Activated naive CD4-positive, alpha-beta T cell treated with anti-CD3 and anti-CD28 coated beads for 36 hours (primary cell): ENCODE measurements around the gene SCAMP2. TPM values are rescaled to one million over a fixed set of nuclear protein-coding genes. Genes with fewer than 3 reads are reported as not detected.
"Not testable (repeated sequence)": the region's sequence is repeated elsewhere in the genome, so short reads cannot be mapped to it uniquely, and the experiment has no call there.

Source experiments
- CTCF ChIA-PET: fragments of 350-600 bp; sonication (Branson Sonifier 250); formaldehyde crosslinking; loops from one replicate; lab custom pipeline; 2021; ENCODE audit warnings: antibody characterized with exemption; lab: Charles Lee
- DNase-seq: peaks from one replicate; pipeline ENCODE4 v3.0.0-alpha.2; 2020
- H3K27ac Mint-ChIP-seq: one replicate; pipeline ENCODE4 v1.8.0; 2021; ENCODE audit warnings: mild to moderate bottlenecking, mixed read lengths
- H3K27me3 Mint-ChIP-seq: one replicate; pipeline ENCODE4 v1.8.0; 2021; ENCODE audit warnings: low read depth, mixed read lengths
- H3K36me3 Mint-ChIP-seq: one replicate; pipeline ENCODE4 v1.8.0; 2021; ENCODE audit warnings: low read depth, mixed read lengths
- H3K4me1 Mint-ChIP-seq: one replicate; pipeline ENCODE4 v1.8.0; 2021; ENCODE audit warnings: low read depth, mixed read lengths
- H3K4me3 Mint-ChIP-seq: one replicate; pipeline ENCODE4 v1.8.0; 2021; ENCODE audit warnings: mild to moderate bottlenecking, moderate library complexity, mixed read lengths
- H3K9me3 Mint-ChIP-seq: one replicate; pipeline ENCODE4 v1.8.0; 2021; ENCODE audit warnings: mixed read lengths
- intact Hi-C: fragments of 100-400 bp; cut with micrococcal nuclease; formaldehyde crosslinking; loops from one replicate; pipeline ENCODE4 v1.15.1; 2023
- total RNA-seq, 2 experiments: library from RNA; stranded (reverse); gene quantifications; one replicate each; pipeline ENCODE4 v1.2.3, GENCODE V29; 2021

The SCAMP2 gene
- total RNA-seq, 2 experiments from 2014 or later = 60.6 TPM

DNA sequence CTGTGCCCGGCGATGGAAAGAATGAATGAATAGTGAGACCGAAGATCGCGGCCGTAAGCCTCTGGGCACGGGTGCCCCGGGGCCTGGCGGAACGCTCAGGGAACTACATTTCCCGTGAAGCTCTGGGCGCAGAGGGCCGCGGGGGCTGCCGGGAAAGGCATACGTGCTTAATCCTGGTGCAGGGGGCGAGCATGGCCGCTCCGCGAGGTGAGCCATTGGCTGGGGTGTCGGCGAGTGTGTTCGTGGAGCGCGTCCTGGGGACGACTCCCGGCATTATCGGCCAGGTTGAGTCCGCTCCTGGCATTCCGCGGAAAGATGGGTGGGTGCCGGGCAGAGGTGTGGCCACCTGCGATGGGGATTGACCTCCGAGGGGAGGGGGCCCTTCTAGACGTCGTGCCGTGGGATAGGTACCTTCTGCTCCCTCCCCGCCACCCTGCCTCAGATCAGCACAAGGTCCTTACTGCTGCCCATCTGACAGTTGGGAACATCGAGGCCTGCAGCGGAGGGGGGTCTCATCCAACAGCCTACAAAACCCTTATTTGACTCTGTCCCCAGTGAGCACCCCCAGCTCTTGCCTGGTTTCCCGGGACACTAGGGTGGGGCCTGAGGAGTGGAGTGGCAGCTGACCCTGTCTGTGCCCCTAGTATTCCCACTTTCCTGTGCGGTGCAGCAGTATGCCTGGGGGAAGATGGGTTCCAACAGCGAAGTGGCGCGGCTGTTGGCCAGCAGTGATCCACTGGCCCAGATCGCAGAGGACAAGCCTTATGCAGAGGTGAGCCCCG is 16.9 kb upstream of the SCAMP2 start, which contains the start of gene MPI:
Gene MPI (plus strand): TSS at position 160 of the 782 bp plus-strand sequence. CDS start 32 bp downstream, at position 192.
- no peaks in the 10 kb centered on the region for H3K9me3 Mint-ChIP-seq
- CTCF ChIA-PET = interaction anchor here (2.2 to 2.3 kb wide), 2 partner anchors 11 to 16 kb away, joined by 7 to 22 read pairs; partner anchors contain the start of gene FAM219B
- peak; percentile 93 for DNase-seq
- peaks cover 26% of the 10 kb centered on the region for H3K36me3 Mint-ChIP-seq
- intact Hi-C loops = loop anchor here (1.0 to 2.0 kb wide), 4 partner anchors 17 to 48 kb away; partner anchors contain the start of genes COX5A, FAM219B, SCAMP2 and ULK3
- H3K4me1 Mint-ChIP-seq = peaks cover 43% of the 10 kb centered on the region
- H3K4me3 Mint-ChIP-seq = peak within 1 kb of the TSS; percentile 94
- peak within 1 kb of the TSS; percentile 92 for H3K27ac Mint-ChIP-seq
- H3K27me3 Mint-ChIP-seq = no peaks in the 10 kb centered on the region

- Mint-ChIP-seq H3K27ac (peak overlapping the region; percentile 92), H3K27me3 (no peaks in the 10 kb centered on the region), H3K4me1 (peaks cover 43% of the 10 kb centered on the region), H3K4me3 (peak overlapping the region; percentile 94), H3K9me3 (no peaks in the 10 kb centered on the region), H3K36me3 (peaks cover 26% of the 10 kb centered on the region)
- DNase-seq = peak; percentile 45
- intact Hi-C loops = loop anchor here (1.0 kb wide), 2 partner anchors 16 to 49 kb away; partner anchors contain the start of genes COX5A and SCAMP2
- CTCF ChIA-PET = interaction anchor here (2.2 to 2.3 kb wide), 2 partner anchors 12 to 17 kb away, joined by 7 to 22 read pairs; partner anchors contain the start of gene FAM219B
Measured at GRCh38 chr15:74889390-74889882, 16.3 kb upstream of the SCAMP2 start.

- DNase-seq = no peak
- peak overlapping the region; percentile 92 for H3K27ac Mint-ChIP-seq
- peak overlapping the region; percentile 94 for H3K4me3 Mint-ChIP-seq
- H3K36me3 Mint-ChIP-seq = peaks cover 24% of the 10 kb centered on the region
- H3K4me1 Mint-ChIP-seq = peaks cover 41% of the 10 kb centered on the region
- H3K9me3 Mint-ChIP-seq = no peaks in the 10 kb centered on the region
- CTCF ChIA-PET = interaction anchor here (2.2 to 2.3 kb wide), 2 partner anchors 13 to 18 kb away, joined by 7 to 22 read pairs; partner anchors contain the start of gene FAM219B
- H3K27me3 Mint-ChIP-seq = no peaks in the 10 kb centered on the region
- intact Hi-C loops = loop anchor here (1.0 kb wide), 2 partner anchors 15 to 50 kb away; partner anchors contain the start of genes COX5A and SCAMP2
Measured at GRCh38 chr15:74888716-74889115, 15.6 kb upstream of the SCAMP2 start.

DNA sequence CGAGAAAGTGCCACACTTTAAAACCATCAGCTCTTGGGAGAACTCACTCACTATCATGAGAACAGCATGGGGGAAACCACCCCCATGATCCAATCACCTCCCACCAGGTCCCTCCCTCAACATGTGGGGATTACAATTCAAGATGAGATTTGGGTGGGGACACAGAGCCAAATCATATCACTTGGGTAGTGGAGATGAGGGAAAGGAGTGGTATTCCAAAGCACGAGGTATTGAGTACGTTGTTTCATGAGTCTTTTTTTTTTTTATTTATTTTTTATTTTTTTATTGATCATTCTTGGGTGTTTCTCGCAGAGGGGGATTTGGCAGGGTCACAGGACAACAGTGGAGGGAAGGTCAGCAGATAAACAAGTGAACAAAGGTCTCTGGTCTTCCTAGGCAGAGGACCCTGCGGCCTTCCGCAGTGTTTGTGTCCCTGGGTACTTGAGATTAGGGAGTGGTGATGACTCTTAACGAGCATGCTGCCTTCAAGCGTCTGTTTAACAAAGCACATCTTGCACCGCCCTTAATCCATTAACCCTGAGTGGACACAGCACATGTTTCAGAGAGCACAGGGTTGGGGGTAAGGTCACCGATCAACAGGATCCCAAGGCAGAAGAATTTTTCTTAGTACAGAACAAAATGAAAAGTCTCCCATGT is 14.5 kb upstream of the SCAMP2 start:
- CTCF ChIA-PET = interaction anchor here (0.7 to 2.3 kb wide), 3 partner anchors 14 to 52 kb away, joined by 3 to 22 read pairs (median 4); no protein-coding TSS in a partner anchor
- H3K27ac Mint-ChIP-seq, H3K27me3 Mint-ChIP-seq, DNase-seq, H3K4me3 Mint-ChIP-seq, H3K9me3 Mint-ChIP-seq, intact Hi-C loops: not testable (repeated sequence)
- peaks cover 15% of the 10 kb centered on the region for H3K36me3 Mint-ChIP-seq
- peaks cover 30% of the 10 kb centered on the region for H3K4me1 Mint-ChIP-seq

- CTCF ChIA-PET = interaction anchor here (0.6 to 1.8 kb wide), 3 partner anchors 17 to 251 kb away, joined by 3 to 11 read pairs (median 6); no protein-coding TSS in a partner anchor
- H3K27me3 Mint-ChIP-seq = no peaks in the 10 kb centered on the region
- DNase-seq = no peak
- intact Hi-C loops = no loop called here
- H3K9me3 Mint-ChIP-seq = peaks cover 3% of the 10 kb centered on the region
- peaks cover 11% of the 10 kb centered on the region for H3K4me1 Mint-ChIP-seq
- H3K27ac Mint-ChIP-seq = no peak overlapping the region
- no peak overlapping the region for H3K4me3 Mint-ChIP-seq
- H3K36me3 Mint-ChIP-seq = peaks cover 2% of the 10 kb centered on the region
Measured at GRCh38 chr15:74885461-74885860, 12.3 kb upstream of the SCAMP2 start.

DNA sequence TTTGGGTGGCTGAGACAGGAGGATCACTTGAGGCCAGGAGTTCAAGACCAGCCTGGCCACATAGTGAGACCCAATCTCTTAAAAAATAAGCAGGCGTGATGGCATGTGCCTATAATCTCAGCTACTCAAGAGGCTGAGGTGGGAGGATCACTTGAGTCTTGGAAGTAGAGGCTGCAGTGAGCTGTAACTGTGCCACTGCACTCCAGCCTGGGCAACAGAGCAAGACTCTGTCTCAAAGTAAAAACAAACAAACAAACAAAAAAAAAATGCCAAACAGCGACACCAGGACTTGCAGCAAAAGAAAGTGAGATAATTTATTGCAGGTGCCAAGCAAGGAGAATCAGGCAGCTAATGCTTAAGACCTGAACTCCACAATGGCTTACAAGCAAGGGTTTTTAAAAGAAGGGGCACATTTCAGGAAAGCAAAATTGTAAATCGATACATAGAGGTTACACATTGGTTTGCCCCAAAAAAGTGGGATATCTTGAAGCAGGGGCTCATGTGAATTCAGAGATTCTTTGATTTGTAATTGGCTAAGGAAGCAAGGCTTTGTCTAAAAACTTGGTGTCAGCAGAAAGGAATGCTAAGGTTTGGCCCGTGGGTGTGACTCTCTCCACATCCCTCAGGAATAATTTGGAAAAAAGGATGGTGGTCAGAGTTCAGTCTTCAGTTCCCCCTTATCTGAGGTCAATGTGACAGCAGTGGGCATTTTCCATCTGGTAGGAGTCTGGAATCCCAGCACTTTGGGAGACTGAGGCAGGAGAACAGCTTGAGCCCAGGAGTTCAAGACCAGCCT is 11.5 kb upstream of the SCAMP2 start:
- DNase-seq = no peak
- peaks cover 3% of the 10 kb centered on the region for H3K9me3 Mint-ChIP-seq
- no peak overlapping the region for H3K27ac Mint-ChIP-seq
- CTCF ChIA-PET = interaction anchor here (1.8 kb wide), 1 partner anchor 17 kb away, joined by 11 read pairs; no protein-coding TSS in a partner anchor
- no peaks in the 10 kb centered on the region for H3K27me3 Mint-ChIP-seq
- intact Hi-C loops = no loop called here
- H3K4me3 Mint-ChIP-seq = no peak overlapping the region
- no peaks in the 10 kb centered on the region for H3K36me3 Mint-ChIP-seq
- peaks cover 9% of the 10 kb centered on the region for H3K4me1 Mint-ChIP-seq

DNA sequence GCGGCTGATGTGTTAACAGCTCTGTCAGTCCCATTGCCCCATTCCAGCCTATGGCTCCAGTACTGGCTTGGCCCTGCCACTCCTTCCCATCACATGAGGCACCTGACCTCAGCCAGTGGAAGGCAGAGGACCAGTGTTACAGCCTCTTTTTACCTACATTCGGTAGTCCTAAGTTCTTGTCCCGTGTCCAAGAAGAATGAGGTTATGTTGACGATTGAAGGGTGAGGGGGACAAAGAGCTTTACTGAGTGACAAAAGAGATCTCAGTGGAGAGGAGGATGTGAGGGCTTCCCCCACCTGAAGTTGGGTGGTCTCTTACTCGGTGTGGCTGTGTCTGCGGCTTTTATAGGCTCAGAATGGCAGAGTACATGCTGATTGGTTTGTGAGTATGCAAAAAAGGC is 9.4 kb upstream of the SCAMP2 start:
- CTCF ChIA-PET = interaction anchor here (1.2 to 5.4 kb wide), 3 partner anchors 12 to 25 kb away, joined by 3 to 27 read pairs (median 7); no protein-coding TSS in a partner anchor

GRCh38 chr15:74878273-74878672 is 5.1 kb upstream of the SCAMP2 start:
- intact Hi-C loops = loop anchor here (10.0 kb wide), 1 partner anchor 327 kb away; the partner anchor contains the start of gene C15orf39
- H3K36me3 Mint-ChIP-seq = no peaks in the 10 kb centered on the region
- CTCF ChIA-PET = no interaction called here

More for the DNA sequence above, 9.4 kb upstream of the SCAMP2 start:
- Mint-ChIP-seq H3K27me3 (no peaks in the 10 kb centered on the region), H3K4me3 (no peak overlapping the region), H3K27ac (no peak overlapping the region), H3K9me3 (peaks cover 3% of the 10 kb centered on the region), H3K36me3 (no peaks in the 10 kb centered on the region), H3K4me1 (peaks cover 1% of the 10 kb centered on the region)
- no peak for DNase-seq
- intact Hi-C loops = no loop called here

DNA sequence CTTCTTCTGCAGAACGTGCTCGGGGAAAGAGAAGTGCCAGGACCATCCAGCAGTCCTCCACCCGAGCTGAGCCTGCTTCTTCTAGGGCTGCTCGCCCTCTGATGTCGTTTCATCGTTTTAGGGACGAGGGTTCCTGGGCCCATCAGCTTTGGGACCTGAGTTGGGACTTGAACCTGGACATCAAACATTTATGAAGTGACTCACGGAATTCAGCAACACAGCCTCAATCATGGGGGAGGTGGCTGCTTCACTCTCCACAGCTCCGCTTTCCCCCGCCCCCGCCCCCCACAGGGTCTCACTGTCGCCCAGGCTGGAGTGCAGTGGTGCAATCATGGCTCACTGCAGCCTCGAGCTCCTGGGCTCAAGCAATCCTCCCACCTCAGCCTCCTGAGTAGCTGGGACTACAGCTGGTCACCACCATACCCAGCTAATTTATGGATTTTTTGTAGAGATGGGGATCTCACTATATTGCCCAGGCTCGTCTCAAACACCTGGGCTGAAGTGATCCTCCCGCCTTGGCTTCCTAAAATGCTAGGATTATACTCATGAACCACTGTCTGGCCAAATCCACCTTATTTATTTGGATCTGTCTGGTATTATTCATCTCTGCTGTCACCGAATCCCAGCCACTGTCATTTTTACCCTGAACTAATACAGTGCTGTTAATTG is 725 bp upstream of the SCAMP2 start:
- peak; percentile 29 for DNase-seq
- H3K4me1 Mint-ChIP-seq = peaks cover 36% of the 10 kb centered on the region
- CTCF ChIA-PET = interaction anchor here (0.7 to 5.3 kb wide), 4 partner anchors 9 to 104 kb away, joined by 4 to 23 read pairs (median 5); no protein-coding TSS in a partner anchor
- no peaks in the 10 kb centered on the region for H3K27me3 Mint-ChIP-seq
- no peaks in the 10 kb centered on the region for H3K9me3 Mint-ChIP-seq
- peak overlapping the region; percentile 71 for H3K27ac Mint-ChIP-seq
- H3K36me3 Mint-ChIP-seq = peaks cover 7% of the 10 kb centered on the region
- intact Hi-C loops = loop anchor here (1.0 to 10.0 kb wide), 6 partner anchors 15 to 578 kb away; partner anchors contain the start of genes ARID3B, C15orf39, FAM219B and SIN3A
- peak overlapping the region; percentile 98 for H3K4me3 Mint-ChIP-seq

More at GRCh38 chr15:74878273-74878672, 5.1 kb upstream of the SCAMP2 start:
- H3K4me3 Mint-ChIP-seq = no peak overlapping the region
- H3K9me3 Mint-ChIP-seq = peaks cover 3% of the 10 kb centered on the region
- H3K4me1 Mint-ChIP-seq = no peaks in the 10 kb centered on the region
- H3K27me3 Mint-ChIP-seq = no peaks in the 10 kb centered on the region
- no peak for DNase-seq
- H3K27ac Mint-ChIP-seq = no peak overlapping the region

GRCh38 chr15:74872702-74873035 is 496 bp downstream of the SCAMP2 start:
- intact Hi-C loops = loop anchor here (1.0 to 10.0 kb wide), 6 partner anchors 17 to 580 kb away; partner anchors contain the start of genes ARID3B, C15orf39, FAM219B and SIN3A
- peaks cover 48% of the 10 kb centered on the region for H3K4me1 Mint-ChIP-seq
- peaks cover 13% of the 10 kb centered on the region for H3K36me3 Mint-ChIP-seq
- no peaks in the 10 kb centered on the region for H3K27me3 Mint-ChIP-seq
- H3K9me3 Mint-ChIP-seq = no peaks in the 10 kb centered on the region
- CTCF ChIA-PET = interaction anchor here (5.3 kb wide), 1 partner anchor 28 kb away, joined by 23 read pairs; no protein-coding TSS in a partner anchor
- peak overlapping the region; percentile 98 for H3K4me3 Mint-ChIP-seq
- H3K27ac Mint-ChIP-seq = peak overlapping the region; percentile 92
- DNase-seq = no peak
